T-helper 9 cell (primary cell): ENCODE data around the gene KIAA1191.
"Not testable (repeated sequence)": the region's sequence is repeated elsewhere in the genome, so short reads cannot be mapped to it uniquely, and the experiment has no call there.

ENCODE experiments used
- DNase-seq: peaks from one replicate; pipeline ENCODE4 v3.0.0-alpha.2; 2020
- total RNA-seq, 2 donors: gene quantifications; one replicate each; lab custom pipeline; 2026; lab: John Stamatoyannopoulos, UW

Gene KIAA1191
- total RNA-seq: 71.2 to 78.7 reads per million in 2 donors

- peak; percentile 94 for DNase-seq
These were observed at the start of gene KIAA1191 for GRCh38 chr5:176361437-176362232. TSS of gene KIAA1191 (minus strand) at chr5:176361764. CDS start at chr5:176359508, 2,256 bp downstream.

GRCh38 chr5:176410486-176411180 lies 49.1 kb upstream of the KIAA1191 start:
- DNase-seq: no peak

- no peak for DNase-seq
These were observed 48.2 kb upstream of the KIAA1191 start for GRCh38 chr5:176409765-176410164.

- no peak for DNase-seq
These were observed 47.0 kb upstream of the KIAA1191 start for GRCh38 chr5:176408590-176408989.

GRCh38 chr5:176408252-176408573 lies 46.6 kb upstream of the KIAA1191 start:
- DNase-seq: not testable (repeated sequence)

GRCh38 chr5:176407456-176408251 lies 46.1 kb upstream of the KIAA1191 start:
- DNase-seq: no peak

- DNase-seq: no peak
These were observed 45.0 kb upstream of the KIAA1191 start for GRCh38 chr5:176406436-176407052.

- no peak for DNase-seq
These were observed 44.3 kb upstream of the KIAA1191 start for GRCh38 chr5:176405656-176406435.

GRCh38 chr5:176401281-176402205 lies 40.0 kb upstream of the KIAA1191 start:
- no peak for DNase-seq

- DNase-seq: no peak
These were observed 39.0 kb upstream of the KIAA1191 start for GRCh38 chr5:176400382-176401156.

GRCh38 chr5:176397736-176398420 lies 36.3 kb upstream of the KIAA1191 start:
- DNase-seq: no peak

GRCh38 chr5:176396330-176396729 lies 34.8 kb upstream of the KIAA1191 start:
- no peak for DNase-seq

GRCh38 chr5:176394881-176395675 lies 33.5 kb upstream of the KIAA1191 start:
- DNase-seq: no peak

- no peak for DNase-seq
These were observed 32.5 kb upstream of the KIAA1191 start for GRCh38 chr5:176394096-176394495.

- DNase-seq: no peak
These were observed 31.0 kb upstream of the KIAA1191 start for GRCh38 chr5:176392526-176392925.

GRCh38 chr5:176391999-176392398 lies 30.4 kb upstream of the KIAA1191 start:
- no peak for DNase-seq

- DNase-seq: no peak
These were observed 29.9 kb upstream of the KIAA1191 start for GRCh38 chr5:176391479-176391878.
